Measurements from ENCODE around the gene LRRC71.

Gene LRRC71

DNA sequence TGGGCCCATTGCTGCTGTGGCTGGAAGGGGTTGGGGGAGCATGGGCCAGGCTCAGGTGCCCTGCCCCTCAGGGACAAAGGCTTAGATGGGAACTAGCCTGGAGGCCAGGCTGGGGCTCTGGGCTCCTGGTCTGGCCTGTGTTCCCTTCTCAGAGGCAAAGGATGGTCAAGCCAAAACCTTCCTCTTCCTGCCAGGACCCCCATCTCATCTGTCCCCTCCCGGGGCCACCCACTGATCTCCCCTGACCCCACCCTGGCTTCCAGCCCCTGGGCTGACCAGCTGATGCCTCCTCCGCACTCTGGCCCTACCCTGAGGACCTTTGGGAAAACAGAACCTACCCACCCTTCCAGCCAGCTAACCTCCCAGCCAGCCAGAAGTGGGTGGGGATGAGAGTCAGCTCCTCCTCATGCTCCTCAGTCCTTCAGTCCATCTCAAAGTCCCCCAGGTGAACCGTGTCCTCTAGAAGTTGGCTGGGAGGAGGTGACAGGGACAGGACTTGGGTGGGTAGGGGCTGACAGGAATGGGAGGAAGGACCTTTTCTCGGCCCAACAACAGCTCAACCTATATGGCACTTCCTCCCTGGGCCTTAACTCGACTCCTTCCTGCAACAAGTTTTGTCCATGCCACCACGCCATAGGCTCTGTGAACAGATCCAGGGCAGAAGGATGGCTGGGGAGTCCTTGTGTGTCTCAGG, 19.4 kb upstream of the LRRC71 start:
- TF ChIP-seq POLR2AphosphoS5 (IDR thresholded peaks at IDR 0.05; ENCODE audit: low read depth, low read length) = no peak
- no peak for TF ChIP-seq POLR2A (IDR thresholded peaks at IDR 0.05; ENCODE audit: low read depth, low read length)
- TF ChIP-seq TAF1 (IDR thresholded peaks at IDR 0.05; ENCODE audit: borderline replicate concordance, low read depth, low read length) = no peak
- FAIRE-seq (no peak), DNase-seq (ENCODE audit: insufficient read length) (no peak)

GRCh38 chr1:156901590-156901900, 18.9 kb upstream of the LRRC71 start:
- no peak for FAIRE-seq
- TF ChIP-seq POLR2AphosphoS5 (IDR thresholded peaks at IDR 0.05; ENCODE audit: low read depth, low read length) = no peak
- no peak for TF ChIP-seq POLR2A (IDR thresholded peaks at IDR 0.05; ENCODE audit: low read depth, low read length)
- TF ChIP-seq TAF1 (IDR thresholded peaks at IDR 0.05; ENCODE audit: borderline replicate concordance, low read depth, low read length) = no peak
- no peak for DNase-seq (ENCODE audit: insufficient read length)

DNA sequence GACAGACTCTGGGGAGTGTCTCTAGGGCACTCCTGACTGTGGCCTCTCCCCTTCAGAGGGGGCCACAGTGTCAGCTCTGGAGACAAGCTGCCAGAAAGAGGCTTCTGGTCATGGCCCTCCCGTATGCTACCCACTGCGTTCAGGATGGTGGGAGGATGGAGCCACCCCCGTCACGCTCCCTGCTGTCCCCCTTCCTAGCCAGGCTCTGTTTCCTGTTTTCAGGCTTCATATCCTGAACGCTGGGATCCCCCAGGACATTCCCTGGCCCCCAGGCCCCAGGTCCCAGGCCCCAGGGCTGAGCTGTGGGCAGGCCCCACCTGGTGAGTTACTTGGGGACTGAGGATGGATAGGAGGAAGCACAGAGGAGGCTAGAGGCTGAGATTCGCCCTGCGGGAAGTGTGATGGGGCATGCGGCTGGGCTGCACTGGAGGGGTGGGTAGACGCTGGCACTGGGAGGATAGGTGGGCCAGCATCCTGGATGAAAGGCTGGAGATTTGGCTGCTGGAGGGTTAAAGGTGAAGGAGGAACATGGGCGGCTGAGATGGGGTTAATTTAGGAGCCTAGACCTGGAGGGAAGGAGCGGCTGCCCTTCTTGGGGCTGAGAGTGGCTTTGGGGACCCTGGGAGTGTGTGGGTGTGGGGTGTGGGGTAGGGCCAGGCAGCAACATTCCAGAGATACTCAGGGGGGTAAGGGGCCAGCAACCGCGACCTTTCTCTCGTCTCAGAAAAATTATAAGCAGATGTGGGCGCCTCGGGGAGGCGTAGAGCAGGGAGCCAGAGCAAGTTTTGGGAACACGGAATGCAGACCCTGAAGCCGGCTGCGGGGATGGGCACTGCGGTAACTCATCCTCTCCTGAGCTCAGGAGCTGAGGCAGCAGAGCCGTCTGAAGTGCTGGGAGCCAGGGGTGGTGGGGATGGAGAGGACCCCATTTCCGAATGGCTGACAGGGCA, 18.2 kb upstream of the LRRC71 start:
- FAIRE-seq = no peak
- TF ChIP-seq POLR2AphosphoS5 (IDR thresholded peaks at IDR 0.05; ENCODE audit: low read depth, low read length) (no peak), TAF1 (IDR thresholded peaks at IDR 0.05; ENCODE audit: borderline replicate concordance, low read depth, low read length) (no peak), POLR2A (IDR thresholded peaks at IDR 0.05; ENCODE audit: low read depth, low read length) (no peak)
- no peak for DNase-seq (ENCODE audit: insufficient read length)

DNA sequence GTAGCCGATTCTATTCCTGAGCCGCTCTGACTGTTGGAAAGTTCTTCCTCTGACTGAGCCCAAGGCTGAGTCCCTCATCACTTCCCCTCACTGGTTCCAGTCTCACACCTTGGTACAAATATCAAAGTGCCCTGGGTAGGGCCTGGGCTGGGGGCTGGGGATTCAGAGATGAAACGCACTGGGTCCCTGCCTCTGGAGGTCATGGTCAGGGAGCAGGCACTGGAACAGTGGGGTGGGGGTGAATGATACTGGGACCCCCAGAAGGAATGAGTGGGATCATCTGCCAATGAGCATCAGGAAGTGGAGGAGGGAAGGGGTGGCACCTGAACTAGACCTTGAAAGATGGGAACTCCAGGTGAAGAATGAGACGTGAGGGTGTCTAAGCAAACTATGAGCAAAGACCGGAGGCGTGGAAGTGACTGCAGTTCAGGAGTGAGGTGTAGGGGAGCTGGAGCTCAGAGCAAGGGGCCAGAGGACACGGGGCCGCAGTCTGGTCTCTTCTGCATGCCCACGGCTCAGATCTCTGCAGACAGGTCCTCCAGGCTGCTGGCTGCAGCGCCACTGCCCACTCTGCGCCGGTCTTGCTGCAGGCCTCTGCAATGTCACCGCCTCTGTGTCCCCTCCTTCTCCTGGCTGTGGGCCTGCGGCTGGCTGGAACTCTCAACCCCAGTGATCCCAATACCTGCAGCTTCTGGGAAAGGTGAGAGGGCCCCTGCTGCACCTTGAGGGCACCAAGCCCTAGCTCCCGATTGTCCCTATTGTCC, 16.9 kb upstream of the LRRC71 start:
- TF ChIP-seq TAF1 (IDR thresholded peaks at IDR 0.05; ENCODE audit: borderline replicate concordance, low read depth, low read length) = no peak
- TF ChIP-seq POLR2AphosphoS5 (IDR thresholded peaks at IDR 0.05; ENCODE audit: low read depth, low read length) = no peak
- TF ChIP-seq POLR2A (IDR thresholded peaks at IDR 0.05; ENCODE audit: low read depth, low read length) = no peak
- DNase-seq (ENCODE audit: insufficient read length) = no peak
- FAIRE-seq = no peak

DNA sequence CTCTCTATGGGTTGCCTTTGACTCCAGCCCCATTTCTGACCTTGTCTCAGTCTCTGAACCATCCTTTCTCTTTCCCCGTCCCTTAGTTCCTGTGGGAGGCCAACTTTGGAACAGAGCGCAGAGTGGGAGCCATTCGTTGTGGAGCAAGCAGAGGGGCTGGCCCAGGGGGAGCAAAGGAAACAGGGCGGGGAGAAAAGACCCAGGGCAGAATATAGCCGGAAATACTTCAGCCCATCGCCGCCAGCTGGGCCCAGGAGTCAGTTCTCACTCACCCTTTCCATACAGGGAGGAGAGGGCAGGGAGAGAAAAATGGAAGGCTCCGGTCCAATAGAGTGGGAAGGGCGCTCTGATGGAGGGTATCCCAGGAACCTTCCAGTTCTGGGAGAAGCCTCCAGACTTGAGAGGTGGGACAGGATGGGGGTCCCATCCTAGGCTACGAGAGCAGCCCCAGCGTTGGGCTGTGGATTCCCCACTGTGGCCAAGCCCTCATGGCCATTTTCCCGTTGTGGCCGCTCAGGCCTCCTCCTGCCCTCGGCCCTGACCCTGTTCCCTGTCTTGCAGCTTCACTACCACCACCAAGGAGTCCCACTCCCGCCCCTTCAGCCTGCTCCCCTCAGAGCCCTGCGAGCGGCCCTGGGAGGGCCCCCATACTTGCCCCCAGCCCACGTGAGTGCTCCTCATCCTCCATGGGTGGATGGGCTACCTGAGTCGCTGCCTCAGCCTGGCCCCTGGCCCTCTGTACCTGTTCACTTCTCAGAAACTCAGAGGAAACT, 16.1 kb upstream of the LRRC71 start:
- no peak for TF ChIP-seq TAF1 (IDR thresholded peaks at IDR 0.05; ENCODE audit: borderline replicate concordance, low read depth, low read length)
- TF ChIP-seq POLR2A (IDR thresholded peaks at IDR 0.05; ENCODE audit: low read depth, low read length) = no peak
- no peak for TF ChIP-seq POLR2AphosphoS5 (IDR thresholded peaks at IDR 0.05; ENCODE audit: low read depth, low read length)
- DNase-seq (ENCODE audit: insufficient read length) = no peak
- no peak for FAIRE-seq

- no peak for FAIRE-seq
- no peak for DNase-seq (ENCODE audit: insufficient read length)
- no peak for TF ChIP-seq TAF1 (IDR thresholded peaks at IDR 0.05; ENCODE audit: borderline replicate concordance, low read depth, low read length)
- TF ChIP-seq POLR2A (IDR thresholded peaks at IDR 0.05; ENCODE audit: low read depth, low read length) = no peak
- TF ChIP-seq POLR2AphosphoS5 (IDR thresholded peaks at IDR 0.05; ENCODE audit: low read depth, low read length) = no peak
Measured at GRCh38 chr1:156905176-156905575, 15.3 kb upstream of the LRRC71 start.

DNA sequence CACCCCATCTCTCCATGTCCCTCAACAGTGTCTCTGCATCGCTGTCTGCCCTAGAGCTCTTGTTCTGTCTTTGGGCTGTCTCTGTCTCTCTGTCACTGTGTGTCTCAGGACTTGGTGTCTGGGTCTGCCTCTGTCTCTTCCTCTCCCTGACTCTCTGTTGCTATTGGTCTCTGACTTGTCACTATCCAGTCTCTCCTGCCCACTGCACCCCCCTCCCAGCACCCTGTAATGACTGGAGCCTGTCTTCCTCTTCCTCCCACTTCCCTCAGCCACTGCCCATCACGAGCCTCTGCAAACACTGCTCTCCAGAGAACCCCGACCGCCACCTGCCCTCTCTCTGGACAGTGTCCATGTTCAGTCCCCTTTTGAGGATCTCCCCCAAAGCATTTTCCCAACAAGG, 14.8 kb upstream of the LRRC71 start:
- TF ChIP-seq POLR2AphosphoS5 (IDR thresholded peaks at IDR 0.05; ENCODE audit: low read depth, low read length) (no peak), TAF1 (IDR thresholded peaks at IDR 0.05; ENCODE audit: borderline replicate concordance, low read depth, low read length) (no peak), POLR2A (IDR thresholded peaks at IDR 0.05; ENCODE audit: low read depth, low read length) (no peak)
- FAIRE-seq = no peak
- no peak for DNase-seq (ENCODE audit: insufficient read length)

DNA sequence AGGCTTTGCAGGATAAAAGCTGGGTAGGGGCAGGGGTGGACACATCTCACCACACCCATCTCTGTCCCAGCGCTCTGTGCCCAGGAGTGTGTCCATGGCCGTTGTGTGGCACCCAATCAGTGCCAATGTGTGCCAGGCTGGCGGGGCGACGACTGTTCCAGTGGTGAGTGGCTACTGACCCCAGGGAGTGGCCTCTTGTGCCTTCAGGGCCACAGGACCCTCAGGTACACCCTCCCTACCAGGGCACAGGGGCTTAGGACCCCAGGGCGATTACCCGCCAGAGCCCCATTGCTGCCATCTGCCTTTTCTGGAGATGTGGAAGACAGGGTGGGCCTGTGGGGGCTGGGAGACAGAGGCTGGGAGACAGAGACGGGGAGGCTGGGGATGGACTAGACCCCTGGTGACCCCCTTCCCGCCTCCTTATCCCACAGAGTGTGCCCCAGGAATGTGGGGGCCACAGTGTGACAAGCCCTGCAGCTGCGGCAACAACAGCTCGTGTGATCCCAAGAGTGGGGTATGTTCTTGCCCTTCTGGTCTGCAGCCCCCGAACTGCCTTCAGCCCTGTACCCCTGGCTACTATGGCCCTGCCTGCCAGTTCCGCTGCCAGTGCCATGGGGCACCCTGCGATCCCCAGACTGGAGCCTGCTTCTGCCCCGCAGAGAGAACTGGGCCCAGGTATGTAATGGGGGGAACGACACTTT, 14.1 kb upstream of the LRRC71 start:
- DNase-seq (ENCODE audit: insufficient read length) (no peak), FAIRE-seq (no peak)
- TF ChIP-seq TAF1 (IDR thresholded peaks at IDR 0.05; ENCODE audit: borderline replicate concordance, low read depth, low read length) = no peak
- no peak for TF ChIP-seq POLR2A (IDR thresholded peaks at IDR 0.05; ENCODE audit: low read depth, low read length)
- no peak for TF ChIP-seq POLR2AphosphoS5 (IDR thresholded peaks at IDR 0.05; ENCODE audit: low read depth, low read length)

GRCh38 chr1:156908541-156908940, 11.9 kb upstream of the LRRC71 start:
- FAIRE-seq (no peak), DNase-seq (ENCODE audit: insufficient read length) (no peak)
- TF ChIP-seq TAF1 (IDR thresholded peaks at IDR 0.05; ENCODE audit: borderline replicate concordance, low read depth, low read length) = no peak
- TF ChIP-seq POLR2AphosphoS5 (IDR thresholded peaks at IDR 0.05; ENCODE audit: low read depth, low read length) = no peak
- TF ChIP-seq POLR2A (IDR thresholded peaks at IDR 0.05; ENCODE audit: low read depth, low read length) = no peak

GRCh38 chr1:156908955-156909354, 11.5 kb upstream of the LRRC71 start:
- no peak for TF ChIP-seq TAF1 (IDR thresholded peaks at IDR 0.05; ENCODE audit: borderline replicate concordance, low read depth, low read length)
- TF ChIP-seq POLR2A (IDR thresholded peaks at IDR 0.05; ENCODE audit: low read depth, low read length) = no peak
- no peak for TF ChIP-seq POLR2AphosphoS5 (IDR thresholded peaks at IDR 0.05; ENCODE audit: low read depth, low read length)
- no peak for FAIRE-seq
- DNase-seq (ENCODE audit: insufficient read length) = no peak

Data from GM12892 (cell line).